Amniotic epithelial cell (primary cell): ENCODE results near the gene SCYGR5.
"Not testable (repeated sequence)": the region's sequence is repeated elsewhere in the genome, so short reads cannot be mapped to it uniquely, and the experiment has no call there.

Experiments used
- DNase-seq: peaks from one replicate; pipeline ENCODE4 v3.0.0-alpha.2; 2010; ENCODE audit warnings: low read depth

Gene SCYGR5

GRCh38 chr2:227666631-227667170 lies at the start of gene SCYGR5:
Gene SCYGR5, plus strand, starts transcription at chr2:227666804. Its CDS starts 0 bp downstream, at chr2:227666804.
- DNase-seq = not testable (repeated sequence)

- no peak for DNase-seq
These were observed 49.0 kb upstream of the SCYGR5 start, which contains the start of gene SCYGR4 for GRCh38 chr2:227617316-227618230. Gene SCYGR4, plus strand, starts transcription at chr2:227617498. Its CDS starts 0 bp downstream, at chr2:227617498.

GRCh38 chr2:227623226-227623625 lies 43.4 kb upstream of the SCYGR5 start:
- DNase-seq = peak; percentile 59

- no peak for DNase-seq
These were observed 41.2 kb upstream of the SCYGR5 start for GRCh38 chr2:227625420-227625819.

- DNase-seq = peak; percentile 54
These were observed 39.9 kb upstream of the SCYGR5 start for GRCh38 chr2:227626580-227627151.

GRCh38 chr2:227627769-227628168 lies 38.8 kb upstream of the SCYGR5 start:
- no peak for DNase-seq

GRCh38 chr2:227629435-227629834 lies 37.2 kb upstream of the SCYGR5 start:
- DNase-seq = no peak

GRCh38 chr2:227630322-227630721 lies 36.3 kb upstream of the SCYGR5 start:
- no peak for DNase-seq

- DNase-seq = no peak
These were observed 33.8 kb upstream of the SCYGR5 start for GRCh38 chr2:227632827-227633226.

GRCh38 chr2:227634201-227634600 lies 32.4 kb upstream of the SCYGR5 start:
- DNase-seq = no peak

- peak; percentile 55 for DNase-seq
These were observed 23.9 kb upstream of the SCYGR5 start for GRCh38 chr2:227642656-227643055.

- DNase-seq = no peak
These were observed 22.5 kb upstream of the SCYGR5 start for GRCh38 chr2:227643990-227644551.

GRCh38 chr2:227653419-227653818 lies 13.2 kb upstream of the SCYGR5 start:
- DNase-seq = peak; percentile 69

- no peak for DNase-seq
These were observed 12.2 kb upstream of the SCYGR5 start for GRCh38 chr2:227654426-227654825.

GRCh38 chr2:227655454-227655853 lies 11.2 kb upstream of the SCYGR5 start:
- peak; percentile 89 for DNase-seq

GRCh38 chr2:227657199-227657845 lies 9.3 kb upstream of the SCYGR5 start:
- peak; percentile 71 for DNase-seq

GRCh38 chr2:227661025-227661649 lies 5.5 kb upstream of the SCYGR5 start:
- no peak for DNase-seq

- DNase-seq = peak; percentile 34
These were observed 4.8 kb upstream of the SCYGR5 start for GRCh38 chr2:227661827-227662226.

GRCh38 chr2:227665189-227665940 lies 1.2 kb upstream of the SCYGR5 start:
- DNase-seq = no peak

- peak; percentile 73 for DNase-seq
These were observed 4.7 kb downstream of the SCYGR5 start for GRCh38 chr2:227671170-227671905.
